ENCODE measurements around the gene CHD5.

The CHD5 gene

DNA sequence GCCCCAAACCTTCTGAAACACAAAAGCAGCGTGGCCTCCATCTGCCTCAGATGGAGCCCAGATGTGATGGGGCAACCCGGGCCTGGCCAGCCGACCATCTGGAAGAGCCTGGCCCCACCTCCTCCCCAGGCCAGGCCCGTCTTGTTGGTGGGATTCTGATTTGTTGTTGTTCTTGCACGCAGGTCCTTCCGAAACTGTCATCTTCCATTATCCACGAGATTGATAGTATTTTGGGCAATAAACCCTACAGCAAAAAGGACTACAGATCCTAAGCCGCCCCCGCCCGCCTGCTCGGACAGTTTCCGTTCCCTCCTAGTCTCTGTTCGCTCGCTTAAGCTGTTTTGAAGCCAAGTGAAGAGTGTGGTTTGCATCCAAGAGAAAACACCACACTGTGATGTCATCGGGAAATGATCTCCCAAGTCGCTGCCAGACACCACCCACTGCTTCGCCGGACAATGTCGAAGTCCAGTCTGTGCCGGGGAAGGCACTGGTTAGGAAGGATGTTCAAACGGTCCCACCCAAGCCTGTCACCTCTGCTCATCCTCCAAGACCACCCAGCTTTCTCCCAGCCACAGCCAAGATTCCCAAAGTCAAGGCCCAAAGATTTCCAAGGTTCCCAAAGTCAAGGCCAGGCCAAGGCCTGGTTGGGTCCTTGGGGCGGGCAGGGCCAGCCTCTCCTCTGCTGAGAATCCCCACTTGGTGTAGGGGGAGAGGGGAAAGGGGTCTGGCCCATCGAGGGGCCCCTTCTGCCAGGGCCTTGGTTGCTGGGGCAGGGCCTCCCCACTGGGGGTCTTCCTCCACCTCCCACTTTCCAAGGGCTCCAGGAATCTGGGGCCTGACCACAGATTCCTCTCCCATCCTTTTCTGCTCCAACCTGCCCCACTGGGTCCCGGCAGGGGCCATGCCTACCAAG lies 81.6 kb downstream of the CHD5 start:
- DNase-seq (ENCODE audit: low read depth) = no peak

DNA sequence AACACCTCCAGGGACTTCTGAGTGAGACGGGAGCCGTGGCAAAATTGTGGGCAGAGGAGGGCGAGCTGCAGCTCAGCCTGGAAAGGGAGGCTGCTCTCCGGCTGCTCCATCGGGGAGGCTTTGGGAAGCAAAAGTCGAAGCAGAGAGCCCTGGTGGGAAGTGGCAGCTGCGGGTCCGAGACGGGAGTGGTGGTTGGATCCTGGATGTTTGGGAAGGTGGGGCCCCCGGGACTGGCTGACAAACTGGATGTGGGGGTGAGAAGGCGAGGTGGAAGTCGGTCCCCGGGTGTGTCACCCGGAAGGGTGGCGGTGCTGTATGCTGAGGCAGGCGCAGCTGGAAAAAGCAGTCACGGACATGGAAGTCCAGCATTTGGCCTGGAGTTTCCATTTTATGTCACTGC lies 82.3 kb downstream of the CHD5 start:
- DNase-seq (ENCODE audit: low read depth) = no peak

DNA sequence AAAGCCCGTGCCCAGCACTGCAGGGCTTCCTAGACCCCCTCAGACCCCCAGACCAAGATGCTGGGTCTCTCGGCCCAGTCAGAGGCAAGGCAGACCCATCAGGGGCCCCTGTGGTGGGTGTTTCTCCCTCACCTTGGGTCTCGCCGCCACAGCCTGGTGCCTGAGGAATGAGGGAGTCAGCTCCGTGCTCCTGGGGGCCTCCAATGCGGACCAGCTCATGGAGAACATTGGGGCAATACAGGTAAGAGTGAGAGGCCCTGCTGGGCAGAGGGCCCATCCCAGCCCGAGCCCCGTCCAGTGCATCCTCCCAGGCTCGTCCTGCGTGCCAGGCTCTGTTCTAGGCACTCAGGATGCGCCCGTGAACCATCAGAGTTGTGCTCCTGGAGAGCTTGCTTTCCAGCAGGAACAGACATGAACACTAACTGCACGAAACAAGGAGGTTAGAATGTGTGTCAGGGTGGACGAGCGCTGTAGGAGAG lies 83.0 kb downstream of the CHD5 start:
- no peak for DNase-seq (ENCODE audit: low read depth)

DNA sequence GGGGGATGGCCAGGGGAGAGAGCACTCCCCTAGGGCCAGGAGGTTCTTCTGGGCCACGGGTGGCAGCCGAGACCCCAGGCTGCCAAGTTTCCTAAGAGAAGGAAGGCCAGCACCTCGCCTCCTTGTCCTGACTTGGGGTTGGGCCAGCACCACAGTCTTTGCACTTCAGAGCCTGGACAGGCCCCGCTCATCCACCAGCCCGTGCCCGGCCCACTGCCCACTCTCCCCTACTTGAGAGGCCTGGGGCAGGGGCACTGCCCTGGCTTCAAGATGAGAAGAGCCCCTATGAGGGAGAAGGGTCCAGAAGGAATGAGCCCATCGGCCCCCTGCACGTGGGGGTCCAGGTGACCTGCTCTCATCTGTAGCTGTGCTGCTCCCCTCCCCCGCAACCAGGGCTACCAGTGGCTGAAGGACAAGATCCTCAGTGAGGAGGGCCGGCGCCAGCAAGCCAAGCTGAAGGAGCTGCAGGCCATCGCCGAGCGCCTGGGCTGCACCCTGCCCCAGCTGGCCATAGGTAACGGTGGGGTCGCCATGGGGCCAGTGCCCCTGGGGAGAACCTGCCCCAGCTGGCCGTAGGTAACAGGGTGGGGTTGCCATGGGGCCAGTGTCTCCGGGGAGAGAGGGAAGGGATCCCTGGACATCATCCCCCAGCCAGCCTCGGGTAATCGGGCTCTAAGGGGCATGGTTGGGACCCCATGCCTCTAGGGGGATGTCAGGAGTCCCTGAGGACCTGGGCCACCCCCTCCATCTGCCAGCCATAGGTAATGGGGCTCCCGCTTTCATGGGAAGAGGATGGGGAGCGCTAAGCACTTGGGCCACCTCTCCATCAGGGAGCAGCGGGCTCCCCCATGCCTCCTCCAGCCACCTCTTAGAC lies 83.6 kb downstream of the CHD5 start:
- no peak for DNase-seq (ENCODE audit: low read depth)

DNA sequence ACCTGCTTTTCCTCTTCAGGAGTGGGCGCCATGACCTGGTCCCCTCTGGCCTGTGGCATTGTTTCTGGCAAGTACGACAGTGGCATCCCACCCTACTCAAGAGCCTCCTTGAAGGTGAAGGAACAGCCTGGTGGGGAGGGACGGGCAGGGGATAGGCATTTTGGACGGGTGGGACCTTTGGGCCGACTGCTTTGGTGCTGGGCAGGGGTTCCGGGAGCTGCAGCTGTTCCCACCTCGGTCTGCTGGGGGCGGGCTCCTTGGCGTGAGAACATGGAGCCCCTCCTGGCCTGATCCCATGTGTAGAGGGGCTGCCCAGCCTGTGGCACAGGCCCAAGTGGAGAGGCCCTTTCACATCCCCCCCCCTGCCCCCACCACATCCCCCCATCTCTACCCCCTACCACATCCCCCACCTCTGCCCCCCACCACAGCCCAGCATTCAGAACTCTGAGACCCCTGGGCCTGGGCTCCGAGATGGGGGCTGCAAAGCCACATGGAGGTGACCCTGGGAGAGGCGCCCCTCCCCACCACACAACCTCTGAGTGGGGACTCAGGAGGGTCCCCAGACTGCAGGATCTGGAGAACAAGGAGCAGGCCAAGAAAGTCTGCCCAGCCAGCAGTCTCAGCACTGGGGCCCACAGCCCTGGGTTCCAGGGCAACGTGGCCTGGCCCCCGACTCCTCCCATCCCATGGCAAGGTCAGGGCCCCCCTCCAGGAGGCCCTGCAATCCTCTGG lies 84.4 kb downstream of the CHD5 start:
- no peak for DNase-seq (ENCODE audit: low read depth)

DNA sequence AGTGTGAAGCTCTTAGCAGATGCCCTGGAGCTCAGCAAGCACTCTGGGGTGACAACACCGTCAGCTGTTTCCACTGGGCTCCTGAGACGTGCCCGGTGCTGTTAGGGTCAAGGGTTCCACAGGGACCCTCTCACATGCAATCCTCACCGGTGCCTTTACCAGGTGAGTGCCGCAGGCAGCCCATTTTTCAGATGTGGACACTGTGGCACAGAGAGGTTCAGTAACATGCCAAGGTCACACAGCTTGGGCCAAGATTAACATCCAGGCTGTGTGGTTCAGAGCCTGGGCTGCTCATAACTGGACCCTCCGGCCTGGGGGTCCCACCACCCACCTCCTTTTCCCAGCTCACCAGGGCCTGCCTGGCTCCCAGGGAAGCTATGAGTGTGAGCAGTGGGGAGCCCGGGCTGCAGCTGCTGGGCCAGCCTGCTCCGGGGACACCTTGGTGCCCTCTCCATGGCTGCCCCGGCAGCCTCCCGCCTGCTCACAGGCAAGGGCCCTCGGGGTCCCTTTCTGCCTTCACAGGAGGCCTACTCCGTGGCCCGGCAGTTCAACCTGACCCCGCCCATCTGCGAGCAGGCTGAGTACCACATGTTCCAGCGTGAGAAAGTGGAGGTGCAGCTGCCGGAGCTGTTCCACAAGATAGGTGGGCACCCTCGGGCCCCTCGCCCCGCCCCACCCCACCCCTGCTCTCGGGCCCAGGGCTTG lies 85.2 kb downstream of the CHD5 start:
- DNase-seq (ENCODE audit: low read depth) = no peak

DNA sequence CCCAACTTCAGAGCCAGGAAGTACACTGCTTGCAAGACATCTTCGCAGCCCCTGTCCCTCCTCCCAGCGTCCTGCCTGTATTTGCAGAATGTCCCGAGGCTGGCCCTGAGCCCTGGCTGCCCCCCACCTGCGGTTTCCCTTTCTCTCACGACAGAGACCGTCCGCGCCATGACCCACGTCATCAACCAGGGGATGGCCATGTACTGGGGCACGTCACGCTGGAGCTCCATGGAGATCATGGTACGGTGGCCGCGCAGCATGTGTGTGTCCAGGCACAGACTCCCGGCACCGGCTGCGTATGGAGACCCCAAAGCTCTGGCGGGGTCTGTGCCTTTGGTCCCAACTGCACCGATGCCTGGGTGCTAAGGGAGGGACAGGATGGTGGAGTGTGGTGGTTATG lies 85.9 kb downstream of the CHD5 start:
- no peak for DNase-seq (ENCODE audit: low read depth)

DNA sequence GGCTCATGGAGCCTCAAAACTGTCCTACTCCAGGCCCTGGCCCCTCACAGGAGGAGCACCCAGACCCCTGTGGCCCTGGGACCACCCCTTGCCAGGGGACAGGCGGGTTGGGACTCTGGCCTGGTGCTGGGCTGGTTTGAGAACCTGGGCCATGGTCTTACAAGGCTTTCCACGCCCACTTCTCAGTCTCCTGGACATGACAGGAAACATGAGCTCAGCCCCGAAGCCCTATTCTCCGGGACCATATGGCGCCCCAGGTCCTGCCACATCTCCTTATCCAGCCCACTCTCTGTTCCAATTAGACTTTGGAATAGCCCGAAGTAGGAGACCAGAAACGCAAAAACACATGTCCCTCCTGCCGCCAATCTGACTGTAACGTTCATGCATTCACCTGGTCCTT lies 86.5 kb downstream of the CHD5 start:
- DNase-seq (ENCODE audit: low read depth) = no peak

DNA sequence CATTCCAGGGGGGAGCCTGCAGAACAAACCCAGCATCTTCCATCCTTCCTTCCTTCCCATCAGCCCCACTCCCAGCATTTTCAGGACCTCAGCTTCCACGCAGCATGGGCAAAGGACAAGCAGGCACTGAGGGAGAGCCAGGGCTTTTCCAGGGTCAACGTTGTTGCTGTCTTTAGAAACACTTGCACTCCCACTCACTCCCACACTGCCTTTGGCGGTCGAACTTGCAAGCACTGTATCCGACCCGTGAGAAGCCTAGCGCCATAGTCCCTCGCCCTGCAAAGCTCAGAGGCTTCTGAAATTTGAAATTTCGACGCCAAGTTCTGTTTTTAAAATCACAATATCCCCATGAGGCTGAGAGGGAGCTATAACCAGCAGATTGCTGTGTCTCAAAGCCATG lies 87.0 kb downstream of the CHD5 start:
- DNase-seq (ENCODE audit: low read depth) = no peak

DNA sequence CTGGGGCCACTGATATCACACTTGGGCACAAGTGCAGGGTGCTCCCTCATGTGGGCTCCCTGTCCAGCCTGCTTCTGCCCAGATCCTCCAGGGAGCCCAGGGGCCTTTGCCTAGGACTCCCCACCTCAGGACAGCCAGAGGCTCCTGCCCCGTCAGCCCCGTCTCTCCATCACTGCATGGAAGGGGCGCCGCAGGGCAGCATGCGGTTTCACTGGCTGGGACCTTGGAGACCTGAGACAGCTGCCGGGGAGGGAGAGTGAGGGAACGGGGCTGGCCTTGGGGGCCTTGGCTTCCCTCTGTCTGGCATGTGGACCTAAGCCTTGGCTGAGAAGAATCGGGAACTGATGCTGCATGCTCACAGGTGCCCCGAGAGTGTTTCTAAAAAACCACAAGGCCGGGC lies 87.9 kb downstream of the CHD5 start:
- DNase-seq (ENCODE audit: low read depth) = no peak

DNA sequence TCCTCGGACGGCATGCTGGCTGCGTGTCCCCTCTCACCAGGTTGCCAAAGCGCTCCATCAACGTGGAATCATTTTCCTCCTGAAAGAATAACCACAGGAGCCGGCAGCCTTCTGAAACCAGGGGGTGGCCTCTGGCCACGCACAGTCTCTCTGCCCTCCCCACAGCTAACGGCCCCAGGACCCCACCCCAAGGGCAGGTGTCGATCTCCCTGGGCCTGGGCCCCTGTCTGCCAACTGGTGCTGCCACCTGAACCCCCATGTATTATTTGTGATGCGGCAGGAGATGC lies 88.4 kb downstream of the CHD5 start:
- no peak for DNase-seq (ENCODE audit: low read depth)

DNA sequence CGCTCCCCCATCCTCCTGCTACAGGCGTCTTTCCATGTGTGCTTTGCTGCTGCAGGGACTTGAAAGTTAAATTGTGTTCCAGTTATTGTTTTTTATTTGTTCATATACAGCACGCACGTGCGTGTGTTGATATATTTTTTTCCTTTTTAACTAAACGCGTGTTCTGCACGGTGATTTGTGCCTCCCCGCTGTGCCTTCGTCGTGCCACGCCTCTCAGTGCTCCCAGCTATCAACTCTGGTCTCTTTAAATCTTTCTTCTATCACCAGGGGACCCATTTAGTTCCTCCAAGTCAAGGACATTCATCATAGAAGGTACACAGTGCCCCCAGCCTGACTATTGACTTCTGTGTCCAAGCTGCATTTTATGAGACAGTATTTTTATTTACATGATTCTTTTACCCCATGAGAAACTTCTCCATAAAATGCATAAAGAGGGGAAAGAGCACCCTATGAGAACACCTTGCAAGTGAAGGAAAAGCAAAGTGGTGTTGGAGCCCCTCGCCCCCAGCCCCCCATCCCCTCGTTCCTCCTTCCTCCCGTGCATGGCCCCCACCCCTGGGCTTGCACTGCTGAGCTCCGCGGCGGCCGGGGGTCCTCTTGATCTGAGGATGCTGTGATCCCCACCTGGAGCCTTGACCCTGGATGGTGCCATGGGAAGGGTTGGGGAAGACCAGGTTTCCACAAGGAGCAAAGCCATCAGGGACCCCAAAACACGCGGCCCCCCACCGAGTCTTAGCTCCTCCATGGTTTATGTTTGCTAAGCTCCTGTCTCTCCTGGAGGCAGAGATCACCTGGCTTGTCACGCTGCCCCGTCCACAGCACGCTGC lies 88.9 kb downstream of the CHD5 start:
- no peak for DNase-seq (ENCODE audit: low read depth)

DNA sequence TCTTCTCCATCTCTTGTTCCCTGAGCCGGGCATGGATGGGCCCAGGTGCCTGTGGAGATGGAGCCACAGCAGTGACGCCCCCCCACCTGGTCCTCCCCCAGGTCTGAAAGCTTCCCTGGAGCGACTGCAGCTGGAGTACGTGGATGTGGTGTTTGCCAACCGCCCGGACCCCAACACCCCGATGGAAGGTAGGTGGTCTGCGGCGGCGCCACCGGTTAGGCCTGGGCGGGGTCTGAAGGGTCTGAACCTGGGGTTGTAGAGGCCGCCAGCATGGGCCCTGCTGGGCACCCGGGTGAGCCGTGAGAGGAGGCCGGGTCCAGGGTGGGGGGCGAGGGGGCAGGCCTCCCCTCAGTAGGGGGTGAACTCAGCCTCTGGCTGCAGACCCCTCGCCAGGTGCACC lies 89.8 kb downstream of the CHD5 start:
- DNase-seq (ENCODE audit: low read depth) = no peak

DNA sequence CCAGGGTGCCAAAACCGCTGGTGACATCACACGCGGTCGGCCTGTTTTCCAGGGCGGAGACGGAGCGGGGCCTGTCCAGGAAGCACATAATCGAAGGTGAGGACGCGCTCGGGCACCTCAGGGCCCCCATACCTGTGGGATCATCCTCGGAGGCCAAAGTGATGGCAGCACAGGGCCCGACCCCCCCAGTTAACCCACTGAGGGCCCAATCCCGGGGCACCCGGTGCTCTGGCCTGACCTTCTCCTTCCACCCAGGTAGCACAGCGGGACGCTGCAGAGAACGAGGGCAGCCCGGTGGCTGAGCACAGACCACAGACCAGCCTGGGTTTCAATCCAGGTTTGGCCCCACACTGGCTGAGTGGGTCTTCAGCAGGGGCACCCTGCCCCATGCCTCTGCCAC lies 91.2 kb downstream of the CHD5 start:
- no peak for DNase-seq (ENCODE audit: low read depth)

DNA sequence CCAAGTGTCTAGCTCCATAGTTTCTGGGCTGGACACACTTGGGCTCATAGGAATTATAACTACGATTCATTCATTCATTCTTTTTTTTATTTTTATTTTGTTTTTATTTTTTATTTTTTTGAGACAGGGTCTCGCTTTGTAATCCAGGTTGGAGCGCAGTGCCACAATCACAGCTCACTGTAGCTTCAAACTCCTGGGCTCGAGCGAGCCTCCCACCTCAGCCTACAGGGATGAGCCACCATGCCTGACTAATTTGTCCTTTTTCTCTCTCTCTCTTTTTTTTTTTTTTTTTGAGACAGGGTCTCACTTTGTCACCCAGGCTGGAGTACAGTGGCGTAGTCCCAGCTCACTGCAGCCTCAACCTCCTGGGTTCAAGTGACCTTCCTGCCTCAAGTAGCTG lies 92.2 kb downstream of the CHD5 start:
- no peak for DNase-seq (ENCODE audit: low read depth)

DNA sequence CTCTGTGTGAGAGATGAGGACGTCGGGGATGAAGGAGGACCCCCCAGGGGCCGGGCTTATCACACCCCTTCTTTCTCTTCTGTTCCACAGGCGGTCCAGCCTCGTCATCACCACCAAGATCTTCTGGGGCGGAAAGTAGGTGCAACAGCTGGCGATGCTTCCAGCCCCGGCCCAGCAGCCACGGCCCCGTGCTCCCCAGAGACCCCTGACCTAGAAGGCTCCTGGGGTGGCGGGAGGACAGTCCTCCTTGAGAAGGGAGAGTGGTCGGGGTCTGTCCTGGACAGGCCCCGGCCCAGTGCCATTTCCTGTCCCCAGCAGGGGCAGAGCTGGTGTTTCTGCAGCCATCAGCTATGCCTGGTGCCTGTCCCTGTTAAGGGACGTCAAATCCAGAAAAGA lies 92.7 kb downstream of the CHD5 start:
- DNase-seq (ENCODE audit: low read depth) = no peak

DNA sequence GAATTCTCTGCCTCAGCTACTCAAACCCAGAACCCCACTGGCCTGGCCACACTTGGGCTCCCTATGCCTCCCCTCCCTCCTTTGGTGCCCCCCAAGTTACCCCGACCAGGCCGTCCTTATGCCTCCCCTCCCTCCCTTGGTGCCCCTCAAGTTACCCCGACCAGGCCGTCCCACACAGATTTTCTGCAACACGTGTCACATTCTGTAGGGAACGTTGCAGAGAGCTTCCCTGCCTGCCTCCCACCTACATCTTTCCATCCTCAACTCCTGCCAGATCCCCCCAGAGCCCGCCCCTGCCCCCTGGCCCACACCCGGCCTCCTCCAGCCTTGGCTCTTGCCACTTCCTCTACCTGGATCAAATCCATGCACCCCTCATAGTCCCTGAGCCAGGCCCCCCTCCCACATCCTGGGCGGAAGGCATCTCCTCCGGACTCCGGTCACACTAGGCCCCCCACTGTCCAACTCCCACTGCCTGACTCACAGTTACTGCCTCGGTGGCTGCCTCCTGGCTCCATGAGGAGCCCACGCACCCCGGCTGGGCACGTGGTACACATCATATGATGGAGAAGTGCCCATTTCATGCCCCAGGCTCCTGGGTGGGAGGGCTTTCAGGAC lies 93.3 kb downstream of the CHD5 start:
- DNase-seq (ENCODE audit: low read depth) = no peak

DNA sequence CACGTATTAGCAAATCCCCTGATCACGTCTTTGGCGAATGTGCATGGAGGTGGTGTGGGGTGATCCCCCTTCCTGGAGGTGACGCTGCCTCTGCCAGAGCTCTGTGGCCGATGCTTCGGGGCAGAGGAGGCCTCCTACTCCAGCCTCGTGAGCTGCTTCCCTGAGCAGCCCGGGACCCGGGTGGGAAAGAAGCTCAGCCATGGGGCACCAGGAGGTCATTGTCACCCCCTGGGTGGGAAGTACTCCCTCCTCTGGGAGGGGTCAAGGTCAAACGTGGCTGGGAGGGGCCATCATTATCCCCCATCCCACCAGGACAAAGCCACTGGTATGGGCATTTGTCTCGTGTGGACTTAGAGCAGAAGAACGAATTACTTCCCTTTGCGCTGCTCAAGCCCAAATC lies 93.8 kb downstream of the CHD5 start:
- no peak for DNase-seq (ENCODE audit: low read depth)

DNA sequence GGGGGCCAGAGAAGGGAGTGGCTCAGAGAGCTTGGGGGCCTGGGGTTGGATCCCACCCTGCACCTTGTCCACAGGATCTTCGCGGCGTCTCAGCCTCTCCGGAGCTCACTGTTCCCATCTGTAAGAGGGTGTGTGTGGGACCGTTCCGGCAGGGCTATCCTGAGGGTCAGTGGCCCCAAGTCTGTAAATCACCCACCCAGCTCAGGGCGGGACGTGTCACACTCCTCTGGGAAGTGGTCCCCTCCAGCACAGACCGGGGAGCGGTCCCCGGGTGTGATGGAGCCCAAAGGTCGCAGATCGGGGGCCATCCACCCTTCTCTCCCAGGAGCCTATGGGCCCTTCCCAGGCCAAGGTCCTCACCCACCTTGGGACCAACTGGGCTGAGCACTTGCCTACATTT lies 94.5 kb downstream of the CHD5 start:
- DNase-seq (ENCODE audit: low read depth) = no peak

DNA sequence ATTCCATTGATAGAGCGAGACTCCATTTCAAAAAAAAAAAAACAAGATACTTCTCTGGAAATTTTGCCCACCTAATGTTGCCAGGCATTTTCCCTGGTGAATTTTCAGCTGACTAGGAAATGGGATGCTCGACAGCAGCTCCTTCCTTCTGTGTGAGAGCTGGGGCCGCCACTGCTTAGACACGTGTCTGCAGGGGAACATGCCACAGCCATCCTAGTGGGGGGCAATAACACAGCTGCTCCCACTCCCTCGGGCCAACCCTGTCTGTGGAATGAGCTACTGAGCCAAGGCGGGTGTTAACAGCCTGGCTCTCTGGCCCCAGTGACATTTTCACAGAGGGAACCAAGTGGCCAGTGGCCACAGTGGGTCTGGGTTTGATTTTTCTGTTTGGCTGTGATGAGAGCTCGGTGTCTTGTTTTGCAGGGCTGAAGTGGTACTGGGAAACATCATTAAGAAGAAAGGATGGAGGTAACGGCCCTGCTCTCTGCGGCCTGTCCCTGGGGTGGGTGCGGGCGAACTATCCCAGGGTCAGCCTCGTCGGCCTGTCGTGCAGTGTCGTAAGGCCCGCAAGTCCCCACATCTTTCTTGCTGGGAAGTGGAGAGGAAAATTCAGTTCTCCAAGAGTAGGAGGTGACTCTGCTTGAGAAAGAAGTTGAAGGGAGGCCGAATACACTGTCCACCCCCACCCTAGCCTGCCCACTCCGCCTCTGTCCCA lies 95.2 kb downstream of the CHD5 start:
- no peak for DNase-seq (ENCODE audit: low read depth)
